ENCODE results near the gene CD59. TPM values are rescaled to one million over a fixed set of nuclear protein-coding genes. Genes with fewer than 3 reads are reported as not detected.

The CD59 gene
- total and polyA plus RNA-seq, 10 of the 15 experiments (the other 5 are each of a cell fraction or from before 2014, with no cell fraction given): 55.5 to 256 (median 181) TPM

GRCh38 chr11:33761471-33761870 lies 25.2 kb upstream of the CD59 start:
- peak; percentile 69 for FAIRE-seq
- no peaks in the 10 kb centered on the region; the same call in 2 of the 3 replicates for H3K9me3 ChIP-seq (replicated peaks; ENCODE audit: control insufficient read depth, insufficient read depth, low read length)
- RAD21 ChIA-PET (ENCODE audit: unreplicated experiment): interaction anchor here (0.8 to 1.4 kb wide), 5 partner anchors 13 to 30 kb away, joined by 3 to 9 read pairs (median 4); partner anchors contain the start of gene FBXO3
- H2AFZ ChIP-seq (ENCODE audit: control insufficient read depth, low read depth, low read length): no peak overlapping the region
- H3K36me3 ChIP-seq (ENCODE audit: control insufficient read depth in 2 of 2, insufficient read depth in 2 of 2, low read length in 1 of 2): peaks cover 0 to 6% of the 10 kb centered on the region in 2 experiments; a peak in 2 of 4 replicates
- no peaks in the 10 kb centered on the region for H3K27me3 ChIP-seq (replicated peaks in 1 of 2; ENCODE audit: control insufficient read depth in 2 of 2, insufficient read depth in 2 of 2, low read length in 1 of 2)
- intact Hi-C loops (cut with micrococcal nuclease; ENCODE audit: unreplicated experiment): no loop called here
- CTCF ChIA-PET: interaction anchor here (0.6 to 2.5 kb wide), 12 partner anchors 8 to 596 kb away, joined by 3 to 15 read pairs (median 4); no protein-coding TSS in a partner anchor
- no peak overlapping the region for H3K9ac ChIP-seq (ENCODE audit: control insufficient read depth, insufficient read depth, low read length)
- DNase-seq (ENCODE audit: low read depth, low spot score): no peak
- H3K27ac ChIP-seq (ENCODE audit: control insufficient read depth, insufficient read depth): no peak overlapping the region
- peak overlapping the region; percentile 77; the same call in 1 of the 2 replicates for H3K4me2 ChIP-seq (ENCODE audit: control insufficient read depth, insufficient read depth)
- H3K4me1 ChIP-seq (ENCODE audit: control insufficient read depth, insufficient read depth, low read length): peaks cover 15% of the 10 kb centered on the region
- SMC1A ChIA-PET (ENCODE audit: uncharacterized antibody, unreplicated experiment): interaction anchor here (0.6 to 2.4 kb wide), 10 partner anchors 9 to 46 kb away, joined by 3 to 15 read pairs (median 4); partner anchors contain the start of gene FBXO3
- H3K79me2 ChIP-seq (ENCODE audit: control insufficient read depth, insufficient read depth, low read length): no peaks in the 10 kb centered on the region
- BruUV-seq (replicated peaks): no TSS peak
- no peak overlapping the region for H3K4me3 ChIP-seq
- peak; percentile 98 for ATAC-seq
- in situ Hi-C loops (cut with MboI): no loop called here
- WGBS (ENCODE audit: insufficient coverage, insufficient replicate concordance, low lambda C conversion rate, missing lambda C conversion rate): 7% methylated on average over 2 of the region's 2 CpGs
- no peaks in the 10 kb centered on the region for H4K20me1 ChIP-seq (ENCODE audit: control insufficient read depth, insufficient read depth)
- POLR2A ChIA-PET: interaction anchor here (1.1 to 2.0 kb wide), 2 partner anchors 8 to 14 kb away, joined by 3 to 6 read pairs; no protein-coding TSS in a partner anchor
- TF ChIP-seq YY1 (IDR thresholded peaks at IDR 0.05; ENCODE audit: low read depth, low read length): 0 out of 2 replicates have a peak, but pooled peaks have one; percentile 14
- TF ChIP-seq MXI1 (IDR thresholded peaks at IDR 0.05; ENCODE audit: low read depth, low read length): no peak
- peak; percentile 22; the same call in 1 of the 2 replicates for TF ChIP-seq DPF2 (IDR thresholded peaks at IDR 0.05)
- peak; percentile 23; the same call in 1 of the 2 replicates for TF ChIP-seq MTA2 (IDR thresholded peaks at IDR 0.05; ENCODE audit: low read depth)
- TF ChIP-seq JUND (IDR thresholded peaks at IDR 0.05; ENCODE audit: low read depth, low read length): peak; percentile 74; the same call in 1 of the 2 replicates
- 0 out of 2 replicates have a peak, but pooled peaks have one; percentile 24 for TF ChIP-seq BACH1 (IDR thresholded peaks at IDR 0.05; ENCODE audit: borderline replicate concordance)
- TF ChIP-seq BMI1 (IDR thresholded peaks at IDR 0.05; ENCODE audit: borderline replicate concordance): no peak
- TF ChIP-seq RUNX3 (IDR thresholded peaks at IDR 0.05; ENCODE audit: low read length): peak; percentile 29; the same call in 1 of the 2 replicates
- TF ChIP-seq IRF4 (IDR thresholded peaks at IDR 0.05; ENCODE audit: low read depth, low read length): peak; percentile 90
- TF ChIP-seq ESRRA (IDR thresholded peaks at IDR 0.05; ENCODE audit: low read length): no peak
- TF ChIP-seq CREB1 (IDR thresholded peaks at IDR 0.05; ENCODE audit: low read depth): 0 out of 2 replicates have a peak, but pooled peaks have one; percentile 41
- peak; percentile 91 for TF ChIP-seq JUNB (IDR thresholded peaks at IDR 0.05)
- no peak for TF ChIP-seq GATAD2B (conservative IDR thresholded peaks at IDR 0.05; ENCODE audit: low read depth)
- TF ChIP-seq IKZF2 (IDR thresholded peaks at IDR 0.05): peak; percentile 14; a peak in 2 of 4 replicates
- TF ChIP-seq NFIC (IDR thresholded peaks at IDR 0.05; ENCODE audit: low read depth, low read length): peak; percentile 42; the same call in 1 of the 2 replicates
- TF ChIP-seq RELB (IDR thresholded peaks at IDR 0.05; ENCODE audit: low read depth): peak; percentile 23; the same call in 1 of the 2 replicates
